HUES64 (cell line): ENCODE results near the gene HLA-DMB.

Source experiments
- H3K27ac ChIP-seq: 2 replicates; pipeline ENCODE4 v1.7.0; 2013; ENCODE audit warnings: low read depth, low read length, inconsistent platforms
- H3K27me3 ChIP-seq: 2 replicates; pipeline ENCODE4 v1.6.1; 2013; ENCODE audit warnings: mild to moderate bottlenecking, low read length; ENCODE audit not compliant: insufficient read depth
- H3K36me3 ChIP-seq: 2 replicates; pipeline ENCODE4 v1.6.1; 2013; ENCODE audit warnings: mild to moderate bottlenecking, low read length; ENCODE audit not compliant: insufficient read depth
- H3K4me1 ChIP-seq: 2 replicates; pipeline ENCODE4 v1.6.1; 2013; ENCODE audit warnings: mild to moderate bottlenecking, low read length, moderate library complexity; ENCODE audit not compliant: insufficient read depth
- H3K4me3 ChIP-seq: 2 replicates; pipeline ENCODE4 v1.5.1; 2013; ENCODE audit warnings: mild to moderate bottlenecking, low read length, moderate library complexity
- H3K9ac ChIP-seq: 2 replicates; pipeline ENCODE4 v1.6.1; 2013; ENCODE audit warnings: mild to moderate bottlenecking, low read depth, low read length
- H3K9me3 ChIP-seq: 2 replicates; pipeline ENCODE4 v1.6.1; 2013; ENCODE audit warnings: low read depth, low read length; ENCODE audit not compliant: insufficient read depth
- WGBS: fragments of 150-250, 120-280 bp; methylation state at CpG from one replicate; pipeline ENCODE4 v1.1.7; 2013; ENCODE audit warnings: missing lambda C conversion rate; 5-methylcytosine and 5-hydroxymethylcytosine counted together

HLA-DMB gene

DNA sequence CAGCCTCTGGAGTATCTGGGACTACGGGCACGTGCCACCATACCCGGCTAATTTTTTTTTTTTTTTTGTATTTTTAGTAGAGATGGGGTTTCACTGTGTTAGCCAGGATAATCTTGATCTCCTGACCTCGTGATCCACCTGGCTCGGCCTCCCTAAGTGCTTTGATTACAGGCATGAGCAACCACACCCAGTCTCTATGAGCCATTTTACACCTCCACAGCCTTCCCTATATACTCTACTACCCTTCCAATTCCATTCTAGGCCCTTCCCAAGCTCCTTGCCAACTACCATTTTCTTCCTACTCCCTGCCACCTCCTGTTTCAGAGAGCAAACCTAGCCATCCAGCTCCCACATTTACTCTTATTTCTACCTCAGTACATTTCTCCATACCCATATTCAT is 19.7 kb upstream of the HLA-DMB start:
- no peak overlapping the region for H3K9ac ChIP-seq
- 98% methylated on average over 5 of the region's 5 CpGs for WGBS
- no peaks in the 10 kb centered on the region for H3K4me1 ChIP-seq
- H3K36me3 ChIP-seq: no peaks in the 10 kb centered on the region
- no peak overlapping the region for H3K4me3 ChIP-seq
- no peaks in the 10 kb centered on the region for H3K9me3 ChIP-seq
- no peak overlapping the region for H3K27ac ChIP-seq
- H3K27me3 ChIP-seq: no peaks in the 10 kb centered on the region

DNA sequence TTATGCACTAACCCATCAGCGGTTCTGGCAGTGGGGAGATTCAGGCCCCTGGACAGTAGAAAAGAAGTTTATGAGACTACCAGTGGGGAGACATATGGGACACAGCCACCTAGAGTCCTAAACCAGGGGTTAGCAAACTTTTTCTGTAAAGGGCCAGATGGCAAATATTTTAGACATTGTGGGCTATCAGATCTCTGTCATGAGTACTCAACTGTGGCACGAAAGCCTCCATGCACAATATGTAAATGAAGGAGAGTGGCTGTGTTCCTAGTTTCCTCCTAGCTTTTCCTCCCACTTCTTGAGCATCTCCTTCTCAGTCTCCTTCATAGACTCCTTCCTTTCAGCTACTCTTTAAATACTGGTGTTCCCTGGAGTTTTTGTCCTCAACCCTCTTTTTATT is 15.3 kb upstream of the HLA-DMB start:
- Histone ChIP-seq H3K27me3 (no peaks in the 10 kb centered on the region), H3K9me3 (no peaks in the 10 kb centered on the region), H3K27ac (no peak overlapping the region), H3K9ac (no peak overlapping the region), H3K4me1 (peaks cover 6% of the 10 kb centered on the region), H3K4me3 (no peak overlapping the region), H3K36me3 (no peaks in the 10 kb centered on the region)
- 75% methylated on average over 2 of the region's 2 CpGs for WGBS

DNA sequence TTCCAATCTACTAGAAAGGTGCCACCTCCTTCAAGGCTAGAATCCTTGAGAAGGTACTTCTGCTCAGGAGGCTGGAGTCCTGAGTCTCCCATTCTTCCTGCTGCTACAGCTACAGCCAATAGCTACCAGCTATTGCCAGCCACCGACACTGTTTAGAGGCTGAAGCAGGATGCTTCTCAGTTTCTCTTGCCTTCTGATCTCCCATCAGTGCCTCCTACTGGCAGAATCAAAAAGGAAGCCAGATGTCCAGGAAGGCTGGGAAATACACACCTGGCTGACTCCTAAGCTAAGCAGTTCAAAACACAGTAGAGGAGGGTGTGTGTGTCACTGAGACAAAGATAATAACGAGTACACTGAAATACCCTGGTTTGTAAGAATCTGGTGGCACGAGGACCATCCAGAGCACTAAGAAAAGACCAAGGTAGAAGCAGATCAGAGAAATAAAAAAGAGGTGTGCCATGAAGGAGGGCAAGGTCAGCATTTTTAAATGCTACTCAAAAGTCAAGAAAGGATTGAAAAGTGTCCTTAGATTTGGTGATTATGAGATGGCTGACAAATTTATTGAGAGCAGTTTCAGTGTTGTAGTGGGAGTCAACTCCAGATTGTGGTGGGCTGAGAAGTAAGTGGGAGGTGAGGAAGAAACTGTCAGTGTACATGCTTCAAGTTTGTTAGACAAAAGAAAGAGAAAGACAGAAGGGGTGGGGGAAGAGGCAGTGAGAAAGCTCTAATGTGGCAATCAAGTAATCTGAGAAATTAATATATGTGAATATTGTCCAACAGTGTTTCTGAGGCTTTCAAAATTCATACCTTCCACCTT is 14.4 kb upstream of the HLA-DMB start:
- WGBS: 40% methylated on average over 3 of the region's 3 CpGs
- no peaks in the 10 kb centered on the region for H3K9me3 ChIP-seq

DNA sequence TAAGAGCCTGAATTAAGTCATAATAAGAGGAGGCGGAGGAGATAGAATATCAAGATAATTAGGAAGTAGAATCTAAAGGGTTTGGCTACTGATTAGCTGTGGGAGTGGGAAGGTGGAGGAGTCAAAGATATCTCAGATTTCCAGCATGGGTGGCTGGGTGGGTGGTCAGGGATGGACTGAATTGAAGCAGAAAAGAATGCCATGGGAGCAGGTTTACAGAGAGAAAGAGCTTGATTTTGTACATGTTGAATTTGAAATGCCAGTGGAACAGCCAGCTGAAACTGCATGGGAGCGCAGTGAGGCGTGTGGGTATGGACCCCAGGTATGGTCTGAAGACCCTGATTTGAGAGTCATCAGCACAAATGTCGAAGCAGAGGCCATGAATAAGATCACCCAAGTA is 13.4 kb upstream of the HLA-DMB start:
- H3K9ac ChIP-seq: no peak overlapping the region
- 91% methylated on average over 4 of the region's 4 CpGs for WGBS
- peaks cover 6% of the 10 kb centered on the region for H3K4me1 ChIP-seq
- H3K27me3 ChIP-seq: no peaks in the 10 kb centered on the region
- H3K27ac ChIP-seq: no peak overlapping the region
- H3K4me3 ChIP-seq: no peak overlapping the region
- no peaks in the 10 kb centered on the region for H3K36me3 ChIP-seq
- no peaks in the 10 kb centered on the region for H3K9me3 ChIP-seq

More for the DNA sequence above, 14.4 kb upstream of the HLA-DMB start:
- no peak overlapping the region for H3K4me3 ChIP-seq
- H3K27me3 ChIP-seq: no peaks in the 10 kb centered on the region
- no peak overlapping the region for H3K27ac ChIP-seq
- H3K36me3 ChIP-seq: no peaks in the 10 kb centered on the region
- H3K9ac ChIP-seq: no peak overlapping the region
- peaks cover 6% of the 10 kb centered on the region for H3K4me1 ChIP-seq

DNA sequence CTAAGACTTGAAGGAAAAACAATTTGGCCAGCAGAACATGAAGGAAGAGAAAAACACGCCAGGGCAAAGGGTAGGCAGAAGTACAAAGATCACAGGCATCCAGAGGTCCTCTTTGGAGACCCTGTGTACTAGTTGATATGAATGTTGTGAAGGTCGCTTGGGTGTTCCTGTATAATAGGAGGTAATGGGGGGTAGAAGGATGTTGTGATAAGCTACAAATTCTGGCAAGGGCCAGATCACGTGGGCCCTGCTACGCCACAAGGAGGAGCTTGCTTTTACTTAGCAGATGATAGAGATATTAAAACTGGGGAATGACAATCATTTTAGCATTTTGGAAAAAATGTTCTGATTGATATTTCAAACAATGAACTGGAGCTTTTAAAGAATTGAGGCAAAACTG is 12.9 kb upstream of the HLA-DMB start:
- Histone ChIP-seq H3K36me3 (no peaks in the 10 kb centered on the region), H3K9me3 (no peaks in the 10 kb centered on the region), H3K27me3 (no peaks in the 10 kb centered on the region), H3K4me3 (no peak overlapping the region), H3K9ac (no peak overlapping the region), H3K4me1 (peaks cover 6% of the 10 kb centered on the region), H3K27ac (no peak overlapping the region)
- WGBS: 82% methylated on average over 4 of the region's 4 CpGs

DNA sequence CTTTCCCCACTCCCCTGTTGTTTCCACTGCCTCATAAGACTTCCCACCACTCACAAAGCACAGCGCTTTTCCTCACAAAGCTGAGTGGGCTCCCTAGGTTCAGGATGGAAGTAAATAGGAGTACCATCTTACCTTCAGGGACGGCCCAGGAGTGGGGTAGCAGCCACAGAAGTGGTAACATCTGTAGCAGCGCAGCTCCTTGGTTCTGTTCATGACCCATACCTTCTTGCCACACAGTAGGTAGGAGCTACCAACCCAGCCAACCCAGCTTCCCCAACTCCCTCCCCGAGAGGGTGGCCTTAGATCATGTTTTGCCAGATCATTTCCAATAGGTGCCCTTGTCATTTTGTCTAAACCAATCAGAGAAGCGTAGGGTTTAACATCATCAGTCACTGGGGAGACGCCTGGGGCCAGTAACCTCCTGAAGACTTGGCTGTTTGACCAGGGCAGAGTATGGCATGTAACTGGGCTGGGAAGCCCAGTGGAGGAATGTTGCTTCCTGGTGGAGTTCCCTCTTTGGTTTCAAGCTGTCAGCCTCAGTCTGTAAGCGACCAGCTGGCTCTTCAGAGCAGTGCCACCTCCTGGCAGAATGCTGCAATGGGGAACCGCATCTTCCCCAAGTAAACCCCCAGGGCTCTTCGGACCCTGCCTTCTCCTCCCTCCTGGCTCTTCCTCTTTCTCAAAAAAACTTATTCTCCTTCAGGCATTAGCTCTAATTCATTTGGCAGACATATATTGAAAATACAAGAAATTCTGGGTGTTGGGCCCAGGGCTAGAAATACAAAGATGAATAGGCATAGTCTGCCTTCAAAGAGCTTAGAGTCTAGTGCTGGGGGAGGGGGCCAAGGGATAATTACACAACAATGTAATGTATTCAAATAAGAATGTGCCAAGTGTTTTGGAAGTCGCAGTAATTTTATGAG is 12.2 kb upstream of the HLA-DMB start, which contains the start of gene HLA-DMA:
Gene HLA-DMA, minus strand, starts transcription at position 281 of the 923 bp plus-strand sequence. Its CDS starts 61 bp downstream, at position 220.
- no peak within 1 kb of the TSS; the same call in 1 of the 2 replicates for H3K27ac ChIP-seq
- H3K36me3 ChIP-seq: no peaks in the 10 kb centered on the region
- H3K4me1 ChIP-seq: peaks cover 6% of the 10 kb centered on the region
- 0 out of 2 replicates have a peak within 1 kb of the TSS, but pooled peaks have one; percentile 22 for H3K4me3 ChIP-seq
- no peak within 1 kb of the TSS for H3K9ac ChIP-seq
- 46% methylated on average over 10 of the region's 10 CpGs for WGBS
- H3K27me3 ChIP-seq: no peaks in the 10 kb centered on the region
- H3K9me3 ChIP-seq: no peaks in the 10 kb centered on the region

DNA sequence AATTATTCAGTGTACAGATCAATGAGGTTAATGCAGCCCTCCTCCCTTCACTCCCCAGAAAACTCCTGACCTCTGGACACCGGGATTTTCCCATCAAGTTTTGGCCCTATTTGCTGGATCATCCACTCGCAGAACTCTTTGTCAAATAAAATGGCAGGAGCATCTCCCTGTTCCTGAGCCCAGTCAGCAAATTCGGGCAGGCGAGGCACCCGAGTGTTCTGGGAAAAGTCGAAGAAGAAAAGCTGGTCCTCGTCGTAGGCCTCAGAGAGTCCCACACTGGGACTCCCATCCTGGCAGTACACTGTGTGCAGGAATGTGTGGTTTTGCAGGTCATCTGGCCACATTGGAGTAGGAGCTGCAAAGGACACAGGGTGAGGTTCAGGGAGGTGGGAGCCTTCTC is 9.6 kb upstream of the HLA-DMB start:
- Histone ChIP-seq H3K9ac (no peak overlapping the region), H3K4me3 (no peak overlapping the region), H3K36me3 (no peaks in the 10 kb centered on the region), H3K9me3 (0 out of 2 replicates have a peak, but pooled peaks cover 2% of the 10 kb centered on the region), H3K27ac (no peak overlapping the region), H3K4me1 (peaks cover 10% of the 10 kb centered on the region), H3K27me3 (no peaks in the 10 kb centered on the region)
- WGBS: 93% methylated on average over 8 of the region's 8 CpGs

DNA sequence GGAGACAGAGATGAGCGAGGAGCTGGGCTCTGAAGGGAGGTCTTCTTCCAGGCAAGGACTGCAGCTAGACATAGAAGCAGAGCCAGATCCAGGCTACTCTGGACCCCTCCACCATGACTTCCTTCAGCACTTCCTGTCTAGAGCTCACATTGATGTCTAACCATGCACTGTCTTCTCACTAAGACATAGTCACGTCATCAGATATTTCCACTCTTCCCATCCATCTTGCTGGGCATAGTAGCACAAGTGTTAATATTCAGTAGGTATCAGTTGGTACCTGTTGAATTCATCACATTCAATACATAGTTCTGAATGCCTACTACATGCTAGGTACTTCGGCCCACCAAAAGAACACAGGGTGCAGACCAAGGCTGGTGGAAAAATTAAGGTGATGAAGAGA is 9.2 kb upstream of the HLA-DMB start:
- Histone ChIP-seq H3K9ac (no peak overlapping the region), H3K27ac (no peak overlapping the region), H3K27me3 (no peaks in the 10 kb centered on the region), H3K4me3 (no peak overlapping the region), H3K4me1 (peaks cover 10% of the 10 kb centered on the region), H3K9me3 (0 out of 2 replicates have a peak, but pooled peaks cover 2% of the 10 kb centered on the region), H3K36me3 (no peaks in the 10 kb centered on the region)
- 95% methylated on average over 3 of the region's 3 CpGs for WGBS

DNA sequence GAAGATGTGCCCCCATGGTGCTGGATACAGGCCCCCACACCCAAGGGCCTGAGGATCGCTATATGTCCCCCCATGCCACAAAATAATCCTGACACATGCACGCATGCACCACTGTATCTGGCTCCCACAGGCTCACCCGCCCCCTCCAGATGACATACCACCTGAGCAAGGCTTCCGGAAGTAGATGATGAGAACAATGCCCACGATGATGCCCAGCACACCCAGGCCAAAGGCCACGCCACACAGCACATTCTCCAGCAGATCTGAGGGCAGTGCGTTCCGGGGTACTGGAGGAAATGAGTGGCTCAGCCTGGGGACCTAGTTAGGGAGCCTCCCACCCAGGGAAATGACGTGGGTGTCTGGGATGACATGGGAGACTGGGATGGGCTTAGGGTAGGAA is 8.3 kb upstream of the HLA-DMB start:
- no peak overlapping the region for H3K4me3 ChIP-seq
- peaks cover 10% of the 10 kb centered on the region for H3K4me1 ChIP-seq
- 90% methylated on average over 9 of the region's 9 CpGs for WGBS
- 0 out of 2 replicates have a peak, but pooled peaks cover 2% of the 10 kb centered on the region for H3K9me3 ChIP-seq
- H3K36me3 ChIP-seq: no peaks in the 10 kb centered on the region
- no peak overlapping the region for H3K9ac ChIP-seq
- no peak overlapping the region for H3K27ac ChIP-seq
- no peaks in the 10 kb centered on the region for H3K27me3 ChIP-seq

DNA sequence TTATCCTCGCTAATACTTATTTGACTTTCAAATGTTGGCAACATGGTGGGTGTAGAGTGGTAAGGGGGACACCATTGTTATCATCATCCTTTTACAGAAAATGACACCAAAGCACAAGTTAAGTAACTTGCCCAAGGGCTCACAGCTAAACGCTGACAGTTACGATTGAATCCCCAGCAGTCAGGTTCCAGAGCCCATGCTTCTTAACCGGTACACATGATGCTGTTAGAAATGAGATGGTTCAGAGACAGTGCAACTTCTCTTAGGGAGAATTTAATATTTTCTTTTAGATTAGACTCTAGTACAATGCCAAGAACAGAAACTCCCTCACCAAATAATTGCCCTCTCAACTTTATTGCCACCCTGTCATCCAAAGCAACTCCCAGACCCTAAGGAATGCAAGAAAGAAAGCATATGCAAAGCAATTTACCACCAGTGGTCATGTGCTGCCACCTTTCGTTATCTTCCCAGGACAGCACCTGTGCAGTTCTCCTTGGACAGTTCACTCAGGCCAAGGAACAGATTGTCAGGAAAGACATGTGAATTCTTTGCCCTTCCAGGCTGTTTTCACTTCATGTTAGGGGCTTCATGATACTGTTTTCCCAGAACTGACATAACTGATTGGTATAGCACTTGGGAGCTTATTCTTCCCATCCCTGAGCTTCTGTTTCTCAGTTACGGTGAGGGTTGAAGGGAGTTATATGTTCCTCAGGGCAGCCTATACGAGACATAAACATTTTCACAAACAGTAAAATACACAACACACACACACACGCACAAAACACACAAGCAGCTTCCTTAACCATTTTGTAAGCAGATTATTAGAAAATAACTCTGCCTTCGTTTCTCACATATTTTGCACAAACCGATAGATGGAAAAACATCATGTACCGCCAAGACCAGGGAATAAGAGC is 7.0 kb upstream of the HLA-DMB start:
- WGBS: 75% methylated on average over 10 of the region's 11 CpGs
- peaks cover 10% of the 10 kb centered on the region; the same call in 1 of the 2 replicates for H3K4me1 ChIP-seq
- no peak overlapping the region for H3K9ac ChIP-seq
- no peak overlapping the region for H3K27ac ChIP-seq
- H3K27me3 ChIP-seq: no peaks in the 10 kb centered on the region
- no peaks in the 10 kb centered on the region for H3K36me3 ChIP-seq
- H3K4me3 ChIP-seq: no peak overlapping the region
- 0 out of 2 replicates have a peak, but pooled peaks cover 2% of the 10 kb centered on the region for H3K9me3 ChIP-seq
